Lower leg skin (tissue), 4 donors: ENCODE results near the gene NKD1. TPM values are rescaled to one million over a fixed set of nuclear protein-coding genes. Genes with fewer than 3 reads are reported as not detected.

Experiments
- DNase-seq, 2 donors: peaks; one replicate each; pipeline ENCODE4 v3.0.0-alpha.2; 2019; ENCODE audit warnings: low spot score in 2 of 2
- H3K4me3 ChIP-seq: fragments of 200-600 bp; sonication (generic); 2 replicates; pipeline ENCODE4 v1.5.1; 2017; ENCODE audit warnings: mild to moderate bottlenecking, low read depth; ENCODE audit not compliant: poor library complexity, severe bottlenecking
- CTCF ChIP-seq, 3 donors: fragments of 450-650 bp; IDR thresholded peaks; one replicate each; pipeline ENCODE4 v1.5.1; 2016; ENCODE audit warnings: antibody characterized with exemption in 3 of 3, mild to moderate bottlenecking in 3 of 3, moderate library complexity in 2 of 3
- POLR2A ChIP-seq, 2 donors: fragments of 450-650 bp; IDR thresholded peaks; one replicate each; pipeline ENCODE4 v1.6.1; 2016 to 2017; ENCODE audit warnings: antibody characterized with exemption in 2 of 2, mild to moderate bottlenecking in 1 of 2, moderate library complexity in 1 of 2
- WGBS, 2 donors: methylation state at CpG; one replicate each; pipeline ENCODE4 v1.1.5; 2018; 5-methylcytosine and 5-hydroxymethylcytosine counted together
- intact Hi-C: fragments of 100-400 bp; cut with DNase I; formaldehyde crosslinking; loops from one replicate; pipeline ENCODE4 v1.15.0; 2023; ENCODE audit warnings: low total_unique reads
- total RNA-seq, 4 donors: library from RNA; depleted of rRNA; stranded (reverse); fragments of >200 nt; gene quantifications; one replicate each; pipeline ENCODE4 v1.1.0, GENCODE V29; 2016

Gene NKD1
- total RNA-seq, 4 donors from 2014 or later, result 5.1 to 15.2 (median 7.2) TPM

GRCh38 chr16:50644245-50644644 lies 96.0 kb downstream of the NKD1 start:
- WGBS, 2 donors, result 81 to 91% methylated on average over 5 of the region's 5 CpGs
- TF ChIP-seq POLR2A (IDR thresholded peaks at IDR 0.05) (no peak), CTCF (IDR thresholded peaks at IDR 0.05) (no peak)
- intact Hi-C loops, result no loop called here
- DNase-seq, result no peak
- no peak overlapping the region for H3K4me3 ChIP-seq

- no peak for DNase-seq
- WGBS, 2 donors, result 38 to 42% methylated on average over 6 of the region's 6 CpGs
- H3K4me3 ChIP-seq, result no peak overlapping the region
- TF ChIP-seq POLR2A (IDR thresholded peaks at IDR 0.05) (no peak), CTCF (IDR thresholded peaks at IDR 0.05) (no peak)
- intact Hi-C loops, result no loop called here
Observed at GRCh38 chr16:50644729-50645128, 96.5 kb downstream of the NKD1 start.

GRCh38 chr16:50645563-50646220 lies 97.5 kb downstream of the NKD1 start:
- no peak for DNase-seq
- H3K4me3 ChIP-seq, result no peak overlapping the region
- intact Hi-C loops, result no loop called here
- 71 to 79% methylated on average over 20 of the region's 20 CpGs for WGBS, 2 donors
- TF ChIP-seq CTCF (IDR thresholded peaks at IDR 0.05) (no peak), POLR2A (IDR thresholded peaks at IDR 0.05) (no peak)

- no peak overlapping the region for H3K4me3 ChIP-seq
- no peak for TF ChIP-seq CTCF (IDR thresholded peaks at IDR 0.05)
- intact Hi-C loops, result no loop called here
- no peak for DNase-seq
- WGBS, 2 donors, result 68 to 75% methylated on average over 8 of the region's 8 CpGs
Observed at GRCh38 chr16:50646345-50646744, 98.1 kb downstream of the NKD1 start.

GRCh38 chr16:50651835-50652438 lies 103.7 kb downstream of the NKD1 start:
- DNase-seq, result no peak
- WGBS, 2 donors, result 94 to 100% methylated on average over 3 of the region's 3 CpGs
- H3K4me3 ChIP-seq, result no peak overlapping the region
- intact Hi-C loops, result no loop called here
- TF ChIP-seq POLR2A (IDR thresholded peaks at IDR 0.05) (no peak), CTCF (IDR thresholded peaks at IDR 0.05) (no peak)
